ENCODE results near the gene CD164L2.

CD164L2 gene

GRCh38 chr1:27403065-27403726, 20.1 kb upstream of the CD164L2 start:
- no peak for TF ChIP-seq CTCF (IDR thresholded peaks at IDR 0.05; ENCODE audit: low read depth, low read length)
- DNase-seq, result no peak
- Histone ChIP-seq H3K4me3 (ENCODE audit: low read depth, low read length) (no peak overlapping the region), H3K36me3 (peaks cover 10% of the 10 kb centered on the region), H3K9me3 (ENCODE audit: severe bottlenecking) (no peaks in the 10 kb centered on the region), H3K27me3 (ENCODE audit: insufficient read depth, low read depth, severe bottlenecking) (no peaks in the 10 kb centered on the region), H3K27ac (no peak overlapping the region)

GRCh38 chr1:27402349-27402754, 19.2 kb upstream of the CD164L2 start:
- peak; percentile 57 for DNase-seq

GRCh38 chr1:27400963-27401341, 17.8 kb upstream of the CD164L2 start:
- H3K27ac ChIP-seq, result no peak overlapping the region
- TF ChIP-seq CTCF (IDR thresholded peaks at IDR 0.05; ENCODE audit: low read depth, low read length), result no peak
- DNase-seq, result no peak

More at GRCh38 chr1:27402349-27402754, 19.2 kb upstream of the CD164L2 start:
- H3K27me3 ChIP-seq (ENCODE audit: insufficient read depth, low read depth, severe bottlenecking), result no peaks in the 10 kb centered on the region
- H3K36me3 ChIP-seq, result peaks cover 1% of the 10 kb centered on the region; the same call in 1 of the 2 replicates
- peak; percentile 57 for TF ChIP-seq CTCF (IDR thresholded peaks at IDR 0.05; ENCODE audit: low read depth, low read length)
- H3K27ac ChIP-seq, result no peak overlapping the region
- no peaks in the 10 kb centered on the region for H3K9me3 ChIP-seq (ENCODE audit: severe bottlenecking)
- H3K4me3 ChIP-seq (ENCODE audit: low read depth, low read length), result no peak overlapping the region

GRCh38 chr1:27400082-27400962, 17.2 kb upstream of the CD164L2 start:
- DNase-seq, result no peak
- TF ChIP-seq CTCF (IDR thresholded peaks at IDR 0.05; ENCODE audit: low read depth, low read length), result no peak
- H3K36me3 ChIP-seq, result no peaks in the 10 kb centered on the region
- no peaks in the 10 kb centered on the region for H3K9me3 ChIP-seq (ENCODE audit: severe bottlenecking)
- H3K27ac ChIP-seq, result no peak overlapping the region
- no peak overlapping the region for H3K4me3 ChIP-seq (ENCODE audit: low read depth, low read length)
- H3K27me3 ChIP-seq (ENCODE audit: insufficient read depth, low read depth, severe bottlenecking), result no peaks in the 10 kb centered on the region

More at GRCh38 chr1:27400963-27401341, 17.8 kb upstream of the CD164L2 start:
- Histone ChIP-seq H3K4me3 (ENCODE audit: low read depth, low read length) (no peak overlapping the region), H3K36me3 (no peaks in the 10 kb centered on the region), H3K27me3 (ENCODE audit: insufficient read depth, low read depth, severe bottlenecking) (no peaks in the 10 kb centered on the region), H3K9me3 (ENCODE audit: severe bottlenecking) (no peaks in the 10 kb centered on the region)

- H3K27me3 ChIP-seq (ENCODE audit: insufficient read depth, low read depth, severe bottlenecking), result no peaks in the 10 kb centered on the region
- no peaks in the 10 kb centered on the region for H3K9me3 ChIP-seq (ENCODE audit: severe bottlenecking)
- no peak overlapping the region for H3K4me3 ChIP-seq (ENCODE audit: low read depth, low read length)
- no peak for TF ChIP-seq CTCF (IDR thresholded peaks at IDR 0.05; ENCODE audit: low read depth, low read length)
- H3K36me3 ChIP-seq, result no peaks in the 10 kb centered on the region
- H3K27ac ChIP-seq, result no peak overlapping the region
- DNase-seq, result no peak
Measured at GRCh38 chr1:27399251-27400025, 16.3 kb upstream of the CD164L2 start.

Data from WERI-Rb-1 (cell line).